A673 (cell line): ENCODE measurements around the gene ACKR3. TPM values are rescaled to one million over a fixed set of nuclear protein-coding genes. Genes with fewer than 3 reads are reported as not detected.

Experiments
- BruUV-seq: library from RNA; stranded (reverse); fragments of 400-500 nt; replicated peaks from 2 replicates; lab custom pipeline; 2021; lab: Mats Ljungman, UMichigan
- CTCF ChIA-PET: fragments of 300-600 bp; sonication (Branson Sonifier 250); formaldehyde crosslinking; loops from one replicate; lab custom pipeline; 2022; ENCODE audit warnings: antibody characterized with exemption; lab: Charles Lee
- POLR2A ChIA-PET: fragments of 300-600 bp; sonication (Branson Sonifier 250); formaldehyde crosslinking; loops from one replicate; lab custom pipeline; 2022; ENCODE audit warnings: antibody characterized with exemption; ENCODE audit not compliant: low non-redundant PET; lab: Charles Lee
- DNase-seq: peaks from one replicate; pipeline ENCODE4 v3.0.0-alpha.2; 2015; ENCODE audit warnings: low spot score
- H3K27ac ChIP-seq: fragments of 200-600 bp; sonication (generic); 2 replicates; pipeline ENCODE4 v1.5.1; 2016; ENCODE audit warnings: mixed run types, low read depth, mild to moderate bottlenecking, mixed read lengths, antibody characterized with exemption, low read length; ENCODE audit not compliant: poor library complexity, severe bottlenecking
- H3K27me3 ChIP-seq: fragments of 200-600 bp; sonication (generic); replicated peaks from 2 replicates; pipeline ENCODE4 v1.6.1; 2017; ENCODE audit warnings: mixed run types, low read depth, mild to moderate bottlenecking, mixed read lengths, antibody characterized with exemption, low read length; ENCODE audit not compliant: insufficient read depth, poor library complexity
- H3K36me3 ChIP-seq: fragments of 200-600 bp; sonication (generic); 2 replicates; pipeline ENCODE4 v1.6.1; 2016; ENCODE audit warnings: mixed run types, mild to moderate bottlenecking, mixed read lengths, antibody characterized with exemption, low read length; ENCODE audit not compliant: insufficient read depth, poor library complexity, severe bottlenecking
- H3K4me1 ChIP-seq: fragments of 200-600 bp; sonication (generic); 2 replicates; pipeline ENCODE4 v1.6.1; 2017; ENCODE audit warnings: mixed run types, mild to moderate bottlenecking, mixed read lengths, antibody characterized with exemption, low read length; ENCODE audit not compliant: insufficient read depth, poor library complexity, severe bottlenecking
- H3K4me3 ChIP-seq: fragments of 200-600 bp; sonication (generic); 2 replicates; pipeline ENCODE4 v1.5.1; 2016; ENCODE audit warnings: low read depth, mixed run types, mild to moderate bottlenecking, mixed read lengths, low read length; ENCODE audit not compliant: poor library complexity, severe bottlenecking
- H3K9me3 ChIP-seq: fragments of 200-600 bp; sonication (generic); 2 replicates; pipeline ENCODE4 v1.6.1; 2016; ENCODE audit warnings: mixed run types, low read depth, mild to moderate bottlenecking, mixed read lengths, antibody characterized with exemption, low read length; ENCODE audit not compliant: poor library complexity, severe bottlenecking
- CTCF ChIP-seq: fragments of 300-800, 200-600 bp; sonication (generic); conservative IDR thresholded peaks from 2 replicates; pipeline ENCODE4 v1.5.1; 2017; ENCODE audit warnings: low read depth, mild to moderate bottlenecking, antibody characterized with exemption, low read length, moderate library complexity, mixed read lengths
- EZH2 ChIP-seq: fragments of 200-600 bp; sonication (generic); IDR thresholded peaks from 2 replicates; pipeline ENCODE4 v1.6.1; 2017; ENCODE audit warnings: borderline replicate concordance, low read depth, mild to moderate bottlenecking, mixed read lengths, antibody characterized with exemption, low read length; ENCODE audit not compliant: poor library complexity, severe bottlenecking
- intact Hi-C: fragments of 100-400 bp; cut with micrococcal nuclease; formaldehyde crosslinking; loops from one replicate; pipeline ENCODE4 v1.10.0; 2022; ENCODE audit not compliant: unreplicated experiment
- total RNA-seq: library from RNA; stranded (reverse); gene quantifications from 2 replicates; pipeline ENCODE4 v1.2.3, GENCODE V29; 2021

The ACKR3 gene
- total RNA-seq, 1 experiment from 2014 or later: 0.52 TPM

DNA sequence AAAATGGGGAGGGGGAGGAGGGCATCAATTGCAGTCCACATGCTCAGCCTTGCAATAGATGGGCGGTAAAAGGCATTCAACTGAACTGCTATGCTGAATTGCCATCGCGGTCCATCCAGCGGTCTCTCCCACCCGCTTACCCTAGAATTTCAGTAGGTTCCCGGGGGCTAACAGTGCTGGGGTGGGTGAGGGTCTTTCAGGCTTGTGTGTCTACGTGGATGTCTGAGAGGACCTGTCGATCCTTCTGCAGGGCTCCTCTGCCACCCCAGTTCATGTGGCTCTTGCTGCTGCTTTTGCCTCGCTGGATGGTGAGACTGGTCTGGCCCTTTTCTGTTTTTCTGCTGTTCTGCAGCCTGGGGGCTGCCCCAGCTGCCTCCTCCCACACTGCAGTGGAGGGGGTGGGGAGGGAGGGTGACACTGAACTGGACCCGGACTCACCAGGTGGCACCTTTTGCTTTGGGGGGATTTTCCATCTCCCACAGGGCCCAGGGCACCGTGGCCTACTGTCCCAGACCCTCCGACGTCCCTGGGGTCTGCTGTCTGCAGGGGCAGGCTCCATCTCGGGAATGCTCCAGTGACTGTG, 14.1 kb downstream of the ACKR3 start:
- POLR2A ChIA-PET: no interaction called here
- CTCF ChIA-PET: no interaction called here
- H3K9me3 ChIP-seq: no peaks in the 10 kb centered on the region
- no peaks in the 10 kb centered on the region for H3K36me3 ChIP-seq
- DNase-seq: no peak
- H3K4me1 ChIP-seq: peaks cover 8% of the 10 kb centered on the region
- no peak overlapping the region for H3K4me3 ChIP-seq
- intact Hi-C loops: no loop called here
- BruUV-seq: no TSS peak
- H3K27me3 ChIP-seq: no peaks in the 10 kb centered on the region
- H3K27ac ChIP-seq: no peak overlapping the region
- TF ChIP-seq CTCF (no peak), EZH2 (no peak)

DNA sequence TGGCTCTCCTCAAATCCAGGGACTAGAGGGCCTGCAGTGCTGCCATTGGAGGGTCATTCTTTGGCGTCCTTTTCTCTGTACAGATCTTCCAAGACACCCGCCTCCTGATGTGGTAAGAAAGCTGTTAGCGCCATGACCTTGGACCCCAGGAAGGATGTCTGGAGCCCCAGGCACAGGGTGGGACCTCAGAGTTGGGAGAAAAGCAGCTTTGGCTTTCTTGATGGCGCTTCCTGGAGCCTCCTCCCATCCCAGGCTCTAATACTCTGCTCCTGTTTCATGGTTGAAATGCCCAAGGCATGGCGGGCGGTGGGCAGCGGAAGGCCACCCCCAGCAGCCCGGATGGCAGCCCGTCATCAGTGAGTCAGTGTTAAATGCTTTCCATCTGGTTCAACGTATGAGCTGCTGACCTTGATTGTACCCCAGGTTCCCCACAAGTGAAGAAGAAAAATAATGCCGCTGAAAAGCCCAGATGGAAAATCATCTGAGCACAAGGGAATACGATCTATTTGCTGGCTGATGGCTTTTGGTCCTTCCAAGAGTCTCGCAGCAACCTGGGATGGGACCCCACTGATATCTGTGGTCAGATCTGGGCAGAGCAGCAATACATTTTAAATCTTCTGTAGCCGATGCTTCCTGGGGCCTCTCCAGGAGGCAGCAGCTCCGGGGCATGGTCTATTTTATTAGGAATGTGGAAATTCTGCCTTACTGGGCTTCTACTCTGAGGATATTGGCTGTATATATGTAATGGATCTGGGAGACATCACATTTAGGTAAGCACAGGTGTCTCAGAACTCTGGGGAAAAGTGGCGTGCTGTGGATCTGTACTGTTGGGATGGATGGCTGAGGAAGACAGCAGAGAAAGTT, 15.1 kb downstream of the ACKR3 start:
- Histone ChIP-seq H3K4me3 (no peak overlapping the region), H3K27ac (no peak overlapping the region), H3K4me1 (peaks cover 3% of the 10 kb centered on the region), H3K27me3 (no peaks in the 10 kb centered on the region), H3K36me3 (no peaks in the 10 kb centered on the region), H3K9me3 (no peaks in the 10 kb centered on the region)
- intact Hi-C loops: no loop called here
- BruUV-seq: no TSS peak
- ChIA-PET POLR2A (no interaction called here), CTCF (interaction anchor here (0.6 kb wide), 1 partner anchor 441 kb away, joined by 5 read pairs; no protein-coding TSS in a partner anchor)
- DNase-seq: no peak
- TF ChIP-seq EZH2: no peak
- TF ChIP-seq CTCF: no peak

- H3K27ac ChIP-seq: no peak overlapping the region
- intact Hi-C loops: no loop called here
- ChIA-PET POLR2A (no interaction called here), CTCF (no interaction called here)
- H3K27me3 ChIP-seq: no peaks in the 10 kb centered on the region
- TF ChIP-seq CTCF (no peak), EZH2 (no peak)
- no peaks in the 10 kb centered on the region for H3K9me3 ChIP-seq
- no peak for DNase-seq
- no peak overlapping the region for H3K4me3 ChIP-seq
- H3K36me3 ChIP-seq: no peaks in the 10 kb centered on the region
- no TSS peak for BruUV-seq
- H3K4me1 ChIP-seq: no peaks in the 10 kb centered on the region
Measured at GRCh38 chr2:236585966-236586365, 16.3 kb downstream of the ACKR3 start.
